Anterior cingulate cortex (tissue), 58 donors: ENCODE measurements around the gene ARHGAP15.

ENCODE experiments used
- DNase-seq, 58 donors: peaks; one replicate each; lab custom pipeline; 2025; lab: John Stamatoyannopoulos, UW

ARHGAP15 gene

GRCh38 chr2:143550500-143550899, 421.3 kb downstream of the ARHGAP15 start:
- no peak for DNase-seq

DNA sequence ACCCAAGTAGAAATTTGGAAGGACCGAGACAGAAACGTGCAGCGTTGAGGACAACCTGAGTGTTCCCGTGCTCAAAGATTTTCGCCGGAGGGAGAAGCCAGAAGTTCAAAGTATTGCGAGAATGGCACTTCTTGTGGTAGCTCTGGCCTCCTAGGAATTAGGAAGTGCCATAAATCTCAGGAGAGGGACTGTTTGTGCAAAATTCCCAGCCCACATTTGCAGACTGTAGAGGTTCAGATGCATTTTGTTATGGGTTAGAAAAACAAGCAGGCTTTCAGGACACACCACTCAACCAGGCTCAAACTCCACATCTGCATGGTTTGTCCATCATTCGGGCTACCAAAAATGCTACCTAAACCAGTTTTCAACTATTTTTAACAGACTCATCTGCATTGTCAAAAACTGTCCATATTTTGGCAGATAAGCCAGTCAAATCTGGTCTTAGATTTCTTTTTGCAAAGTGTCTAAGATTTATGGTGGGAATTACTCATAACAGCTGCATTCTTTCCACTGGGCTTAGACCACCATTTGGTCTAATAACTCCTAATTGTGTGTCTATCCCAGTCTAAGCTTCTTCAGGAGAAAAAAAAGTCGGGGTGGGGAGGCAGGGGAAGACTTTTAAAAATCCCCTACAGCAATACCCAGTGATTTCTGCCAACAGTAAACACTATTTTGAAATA, 422.9 kb downstream of the ARHGAP15 start:
- DNase-seq = no peak

- no peak for DNase-seq
These were observed 424.0 kb downstream of the ARHGAP15 start for GRCh38 chr2:143553261-143553660.

DNA sequence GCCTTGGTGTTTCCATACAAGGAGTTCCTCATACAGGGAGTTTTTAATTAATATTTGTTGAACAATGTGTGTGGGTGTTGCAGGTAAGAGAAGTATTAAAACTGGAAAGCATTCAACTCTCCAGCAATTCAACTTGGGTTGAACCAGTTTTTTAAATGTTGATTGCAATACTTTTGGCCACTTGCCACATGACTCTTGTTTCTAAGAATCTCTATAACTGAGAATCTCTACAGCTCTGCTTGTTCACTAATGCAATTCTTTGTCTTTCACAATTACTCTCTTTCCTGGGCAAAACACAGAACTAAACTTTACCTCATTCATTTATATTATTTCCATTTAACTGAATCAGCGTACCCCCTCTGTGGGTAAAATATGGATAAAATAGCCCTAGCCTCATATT, 429.4 kb downstream of the ARHGAP15 start:
- no peak for DNase-seq

GRCh38 chr2:143559147-143559546, 429.9 kb downstream of the ARHGAP15 start:
- no peak for DNase-seq

- DNase-seq = no peak
These were observed 431.5 kb downstream of the ARHGAP15 start for GRCh38 chr2:143560724-143561123.

GRCh38 chr2:143564419-143564818, 435.2 kb downstream of the ARHGAP15 start:
- no peak for DNase-seq

DNA sequence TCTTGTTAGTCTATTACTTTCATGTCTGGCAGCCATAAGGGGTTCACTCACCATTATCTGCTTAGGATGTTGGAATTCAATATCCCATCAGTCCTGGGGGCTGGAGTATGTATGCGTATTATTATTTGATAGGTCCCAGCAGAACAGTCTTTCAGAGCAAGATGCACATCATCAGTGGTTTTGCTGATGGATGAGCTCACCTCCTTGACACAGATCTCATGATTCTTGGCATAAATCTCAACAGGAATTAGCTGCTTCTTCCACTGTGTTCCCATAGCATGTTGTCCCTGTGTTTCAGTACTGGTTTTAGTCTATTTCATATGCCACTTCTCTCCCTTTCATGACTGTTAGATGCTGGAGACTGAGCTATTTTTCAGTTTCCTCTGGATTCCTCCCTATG, 442.5 kb downstream of the ARHGAP15 start:
- DNase-seq = no peak

GRCh38 chr2:143572421-143572820, 443.2 kb downstream of the ARHGAP15 start:
- DNase-seq = no peak

GRCh38 chr2:143574069-143574468, 444.9 kb downstream of the ARHGAP15 start:
- no peak for DNase-seq

- DNase-seq = no peak
These were observed 446.1 kb downstream of the ARHGAP15 start for GRCh38 chr2:143575340-143575739.

DNA sequence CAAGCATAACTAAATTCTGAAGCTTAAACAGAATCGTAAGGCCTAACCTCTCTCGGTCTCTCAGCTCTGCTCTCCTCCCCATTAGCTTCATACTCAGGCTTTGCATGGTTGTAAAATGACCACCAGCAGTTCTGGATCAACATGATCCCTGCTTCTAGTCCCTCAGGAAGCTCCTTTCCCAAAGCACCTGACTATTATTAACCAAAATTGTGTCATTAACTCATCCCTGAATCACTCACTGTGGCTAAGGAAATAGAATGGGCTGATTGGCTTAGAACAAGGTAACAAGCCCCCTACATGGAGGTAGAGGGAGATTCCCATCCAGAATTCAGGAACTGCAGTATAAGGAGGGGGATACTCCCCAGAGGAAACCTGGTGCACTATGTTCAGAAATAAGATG, 448.3 kb downstream of the ARHGAP15 start:
- no peak for DNase-seq

DNA sequence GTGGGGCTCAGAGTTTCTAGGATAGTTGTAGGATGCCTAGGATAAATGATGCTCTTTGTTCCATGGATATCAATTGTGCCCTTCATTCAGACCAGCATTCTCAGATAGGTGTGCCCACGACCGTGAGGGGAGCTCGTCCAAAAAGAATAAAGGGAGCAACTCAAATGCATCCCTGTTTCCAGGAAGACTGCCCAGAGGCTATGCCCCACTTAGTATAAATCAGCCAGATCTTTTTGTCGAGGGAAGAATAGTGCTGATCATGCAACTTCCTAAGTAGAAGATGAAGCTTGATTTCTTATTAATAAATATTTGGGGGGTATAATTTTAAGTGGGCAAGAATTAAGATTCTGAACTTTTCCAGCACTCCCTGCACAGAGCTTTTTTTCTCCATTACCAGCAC, 450.2 kb downstream of the ARHGAP15 start:
- DNase-seq = no peak

DNA sequence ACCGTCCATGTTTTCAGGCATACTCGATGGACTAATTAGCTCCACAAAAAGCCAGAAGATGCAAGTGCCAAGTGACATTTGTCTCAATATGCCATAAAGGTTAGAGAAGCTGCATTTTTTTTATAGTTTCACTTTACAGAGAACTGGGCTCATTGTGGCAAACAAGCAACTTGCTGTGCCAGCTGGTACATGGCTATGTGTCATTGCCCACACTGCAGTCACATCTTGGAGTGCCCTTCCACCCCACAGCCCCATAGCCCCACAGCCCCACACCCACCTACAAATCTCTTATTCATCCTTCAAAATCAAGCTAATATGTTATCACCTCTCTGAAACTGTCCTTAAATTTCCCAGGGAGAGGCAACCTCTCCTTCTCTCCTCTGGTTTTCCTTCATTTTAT, 451.9 kb downstream of the ARHGAP15 start:
- peak in 2 of 58 donors; percentile 2 to 15 for DNase-seq

DNA sequence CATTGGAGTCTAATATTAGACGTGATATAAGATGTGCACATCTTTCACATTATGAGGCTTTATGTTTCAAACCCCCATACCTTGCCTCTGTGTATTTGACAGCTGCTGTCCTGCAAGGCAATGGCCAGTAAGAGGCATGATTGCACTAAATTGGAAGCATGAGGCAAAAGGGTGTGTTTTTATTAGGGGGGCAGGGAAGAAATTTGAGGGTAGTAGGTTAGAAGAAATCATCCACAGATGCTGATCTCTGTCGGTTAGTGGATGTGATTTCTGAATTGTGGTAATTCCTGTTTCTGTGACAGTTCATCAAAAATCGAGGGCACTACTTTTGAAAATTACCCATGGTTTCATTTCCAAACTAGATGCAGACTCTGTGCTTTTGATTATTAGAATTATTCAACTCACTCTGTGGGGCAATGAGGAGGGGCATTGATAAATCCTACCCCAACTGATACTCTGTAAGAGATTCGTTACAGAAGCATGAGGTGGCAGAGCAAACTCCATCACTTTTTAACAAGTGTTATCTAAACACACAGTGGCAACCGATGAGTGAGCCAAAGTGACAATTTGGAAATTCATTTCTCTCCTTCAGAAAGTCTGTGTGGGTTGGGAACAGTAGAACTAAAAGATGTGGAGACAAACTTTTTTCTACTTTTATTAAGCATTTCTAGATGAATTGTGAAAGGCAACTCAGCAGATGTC, 453.0 kb downstream of the ARHGAP15 start:
- DNase-seq = peak in 9 of 58 donors; percentile 2 to 49 (median 20)

DNA sequence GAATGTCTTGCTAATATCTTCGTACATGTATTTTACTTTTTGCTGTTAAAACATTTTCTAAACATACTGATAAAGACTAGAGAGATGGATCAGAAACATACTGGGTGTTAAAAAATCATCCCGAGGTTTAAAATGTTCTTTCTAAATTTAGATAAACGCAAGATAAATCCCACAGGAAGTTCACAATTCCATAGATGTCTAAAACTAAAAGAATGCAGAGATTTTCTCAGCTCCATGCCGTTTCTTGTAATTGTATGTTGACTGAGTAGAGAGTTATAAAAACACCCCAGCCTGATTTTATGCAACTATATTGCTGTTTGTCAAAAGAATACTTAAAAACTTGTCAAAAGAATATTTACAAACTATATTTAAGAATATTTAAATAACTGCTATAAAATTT, 455.7 kb downstream of the ARHGAP15 start:
- DNase-seq = no peak

GRCh38 chr2:143586119-143586518, 456.9 kb downstream of the ARHGAP15 start:
- no peak for DNase-seq

- no peak for DNase-seq
These were observed 459.5 kb downstream of the ARHGAP15 start for GRCh38 chr2:143588746-143589145.

DNA sequence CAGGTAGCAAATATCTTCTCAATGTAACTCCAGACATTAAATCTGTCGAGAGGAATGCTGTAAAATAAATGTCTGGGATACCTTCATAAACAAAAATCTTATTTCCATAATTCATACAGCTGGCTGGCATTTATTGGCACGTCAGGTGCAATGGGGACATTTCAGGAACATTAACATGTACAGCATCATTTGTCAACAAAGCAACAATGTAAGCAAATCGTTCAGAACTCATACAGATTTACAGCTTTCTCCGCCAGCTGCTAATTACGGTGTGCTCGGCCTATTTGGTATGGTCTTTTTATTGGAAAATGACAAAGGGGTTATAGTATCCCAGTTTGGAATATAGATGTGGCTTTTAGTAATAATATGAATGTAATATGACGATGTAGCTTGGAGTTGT, 464.9 kb downstream of the ARHGAP15 start:
- DNase-seq = no peak

- no peak for DNase-seq
These were observed 465.5 kb downstream of the ARHGAP15 start for GRCh38 chr2:143594745-143595144.

- no peak for DNase-seq
These were observed 470.9 kb downstream of the ARHGAP15 start for GRCh38 chr2:143600116-143600515.

DNA sequence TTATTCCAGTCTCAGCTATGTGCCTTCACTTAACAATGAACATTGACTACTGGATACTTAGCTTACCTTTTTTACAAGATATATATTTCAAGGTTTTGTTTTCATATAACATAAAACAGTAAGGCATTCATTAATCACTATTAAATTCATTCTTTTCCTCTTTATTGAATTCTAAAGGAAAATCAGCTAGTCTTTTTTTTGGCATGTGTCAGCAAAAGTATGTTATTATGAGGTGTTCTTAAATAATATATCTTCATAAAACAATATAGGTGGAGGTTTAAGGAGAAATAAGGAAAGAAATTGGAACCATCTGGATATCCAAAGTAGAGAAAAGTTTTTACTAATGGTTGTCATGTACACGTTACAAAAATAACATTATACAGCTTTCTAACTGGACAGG, 472.6 kb downstream of the ARHGAP15 start:
- no peak for DNase-seq
